GM19455 (cell line): ENCODE data around the gene GJA3.
A peak's percentile ranks its signal among the peaks of the same experiment; 100 is the strongest.

Experiments
- ATAC-seq: cut with Tn5 transposase; IDR thresholded peaks from one replicate; pipeline ENCODE4 v1.9.1; 2021; ENCODE audit not compliant: unreplicated experiment

Gene GJA3

GRCh38 chr13:20160306-20161274, at the start of gene GJA3:
Gene GJA3 (minus strand): TSS chr13:20161052. CDS start chr13:20143288, 17,764 bp downstream.
- peak; percentile 71 for ATAC-seq

DNA sequence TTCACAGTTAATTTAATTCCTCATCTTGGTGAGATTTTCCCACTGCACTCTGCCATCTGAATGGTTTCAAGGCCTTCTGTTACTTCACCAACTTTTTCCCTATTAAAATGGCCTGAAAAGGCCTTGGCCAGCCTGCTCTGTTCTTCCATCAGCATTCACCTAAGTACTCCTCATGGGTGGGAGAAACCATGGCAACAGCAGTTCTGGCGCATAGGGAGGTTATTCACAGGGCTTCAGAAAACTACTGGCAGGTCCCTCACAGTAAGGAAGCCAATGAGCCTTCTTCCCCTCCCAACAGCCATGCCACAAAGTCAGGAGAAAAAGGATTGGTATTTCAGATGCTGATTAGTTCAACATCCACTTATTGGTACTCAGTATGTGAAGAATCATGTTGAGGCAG, 49.1 kb upstream of the GJA3 start:
- no peak for ATAC-seq

GRCh38 chr13:20206698-20207235, 45.9 kb upstream of the GJA3 start:
- no peak for ATAC-seq

- ATAC-seq: no peak
Observed at GRCh38 chr13:20206065-20206697, 45.3 kb upstream of the GJA3 start.

DNA sequence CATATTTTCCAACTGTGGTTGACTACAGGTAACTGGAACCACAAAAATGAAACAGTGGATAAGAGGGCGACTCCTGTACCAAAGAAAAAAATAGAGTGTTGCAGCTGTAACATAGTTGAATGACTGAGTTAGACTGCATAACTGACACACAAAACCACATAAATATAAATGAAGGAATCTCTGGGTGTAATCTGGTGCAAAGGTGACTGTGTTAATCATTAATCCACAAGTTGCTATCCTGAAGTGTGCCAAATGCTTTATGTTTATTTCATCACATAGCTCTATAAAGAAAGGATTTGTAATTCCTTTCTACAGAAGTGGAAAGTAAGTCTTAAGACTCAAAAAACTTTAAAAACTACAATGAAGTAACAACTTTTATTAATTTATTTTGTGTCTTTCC, 37.9 kb upstream of the GJA3 start:
- no peak for ATAC-seq

GRCh38 chr13:20197361-20197834, 36.5 kb upstream of the GJA3 start:
- ATAC-seq: no peak

DNA sequence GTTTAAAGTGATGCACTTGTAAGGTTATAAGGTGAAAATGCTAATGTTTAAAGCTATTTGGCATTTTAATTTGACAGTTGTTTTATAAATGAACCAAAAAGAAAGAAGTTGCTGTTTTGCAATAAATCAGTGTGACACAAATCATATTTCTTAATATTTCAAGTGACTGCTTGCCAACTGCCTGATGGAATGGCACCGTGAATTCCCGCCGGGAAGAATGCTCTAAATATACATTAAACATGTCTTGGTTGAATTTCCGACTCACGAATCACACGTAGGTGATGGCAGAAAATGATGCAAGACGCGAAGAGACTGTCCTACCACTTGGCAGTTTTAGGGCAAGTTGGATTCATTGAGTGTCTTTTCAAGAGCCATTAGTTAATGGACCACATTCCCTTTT, 34.9 kb upstream of the GJA3 start:
- no peak for ATAC-seq

- ATAC-seq: no peak
Observed at GRCh38 chr13:20193907-20194631, 33.2 kb upstream of the GJA3 start.

DNA sequence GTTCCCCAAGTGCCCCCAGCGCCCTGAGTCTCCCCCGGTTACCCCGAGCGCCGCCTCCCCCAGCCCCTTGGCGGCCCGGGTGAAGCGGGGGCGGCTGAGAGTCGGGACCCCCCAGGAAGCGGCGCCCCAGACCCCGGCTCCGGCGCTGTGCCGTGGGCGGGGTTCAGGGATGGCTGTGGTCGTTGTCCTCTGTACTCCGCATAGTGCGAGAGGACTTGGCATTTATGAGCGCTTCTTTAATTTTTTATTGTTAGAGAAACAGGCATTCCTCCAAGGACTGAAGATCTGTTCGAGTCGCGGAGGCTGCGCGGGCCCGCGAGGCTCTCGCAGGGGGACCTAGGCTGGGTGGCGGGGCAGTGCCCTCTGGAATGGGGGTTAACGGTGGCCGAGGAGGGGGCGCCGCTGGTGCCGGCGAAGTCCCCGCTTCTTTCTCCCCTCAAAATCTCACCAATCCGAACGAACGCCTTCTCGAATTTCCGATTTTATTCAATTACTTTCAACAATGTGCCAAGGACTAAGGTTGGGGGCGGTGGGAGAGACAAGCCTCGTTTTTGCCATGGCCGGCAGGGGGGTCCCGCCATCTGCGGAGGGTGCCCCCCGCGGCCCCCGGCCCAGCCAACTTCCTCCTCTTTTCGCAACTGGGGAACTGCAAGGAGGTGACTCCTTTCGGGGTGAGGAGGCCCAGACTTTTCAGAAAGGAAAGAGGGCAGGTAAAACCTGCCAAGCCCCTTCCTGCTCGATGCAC, 32.5 kb upstream of the GJA3 start:
- no peak for ATAC-seq

DNA sequence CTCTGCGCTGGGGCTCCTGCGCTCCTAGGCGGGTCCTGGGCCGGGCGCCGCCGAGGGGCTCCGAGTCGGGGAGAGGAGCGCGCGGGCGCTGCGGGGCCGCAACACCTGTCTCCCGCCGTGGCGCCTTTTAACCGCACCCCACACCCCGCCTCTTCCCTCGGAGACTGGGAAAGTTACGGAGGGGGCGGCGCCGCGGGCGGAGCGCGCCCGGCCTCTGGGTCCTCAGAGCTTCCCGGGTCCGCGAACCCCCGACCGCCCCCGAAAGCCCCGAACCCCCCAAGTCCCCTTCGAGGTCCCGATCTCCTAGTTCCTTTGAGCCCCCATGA, 31.9 kb upstream of the GJA3 start, which contains the start of gene GJB2:
GJB2 (minus strand) TSS at position 103 of the 326 bp plus-strand sequence. CDS start 3,357 bp downstream, outside the sequence.
- no peak for ATAC-seq

GRCh38 chr13:20192158-20192835, 31.4 kb upstream of the GJA3 start:
- no peak for ATAC-seq

DNA sequence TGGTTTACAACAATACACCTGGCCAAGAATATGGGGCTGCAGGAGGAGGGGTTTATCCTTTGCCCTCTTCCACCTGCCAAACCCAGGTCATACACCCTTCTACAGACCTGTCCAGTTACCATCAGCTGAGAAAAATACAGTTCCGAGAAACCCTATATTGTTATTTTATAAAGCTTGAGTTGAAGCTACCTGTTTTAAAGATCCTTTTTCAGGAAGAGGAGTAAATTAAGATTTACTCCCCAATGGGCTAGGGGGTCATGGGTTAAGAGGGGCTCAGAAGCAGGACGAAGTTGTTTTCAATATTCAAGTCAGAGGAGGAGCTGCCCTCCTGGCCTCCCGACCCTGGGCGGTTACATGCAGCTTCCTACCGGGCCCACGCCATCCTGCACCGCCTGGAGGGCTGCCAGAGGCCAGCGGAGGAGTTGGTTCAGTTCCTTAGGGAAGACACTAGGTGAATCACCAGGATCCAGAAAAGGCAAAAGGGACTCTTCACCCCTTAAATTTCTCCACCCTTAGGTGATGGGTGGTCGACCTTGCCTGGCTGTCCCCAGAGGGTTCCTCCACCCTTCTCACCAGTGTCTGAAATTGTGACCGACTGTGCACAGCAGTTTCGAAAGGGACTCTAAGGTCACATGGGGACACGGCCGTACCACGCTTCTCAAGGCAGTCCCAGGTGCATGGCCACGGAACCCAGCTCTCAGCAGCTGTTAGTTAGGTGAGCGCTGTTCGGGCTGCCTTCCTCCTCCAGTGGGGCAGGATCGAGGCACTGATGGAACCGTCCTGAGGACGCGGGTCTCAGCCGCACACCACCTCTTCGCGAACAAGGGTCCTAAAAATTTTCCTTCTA, 30.7 kb upstream of the GJA3 start:
- ATAC-seq: no peak

GRCh38 chr13:20190481-20191310, 29.8 kb upstream of the GJA3 start:
- no peak for ATAC-seq

GRCh38 chr13:20190076-20190475, 29.2 kb upstream of the GJA3 start:
- no peak for ATAC-seq

- no peak for ATAC-seq
Observed at GRCh38 chr13:20188667-20189553, 28.1 kb upstream of the GJA3 start.

- no peak for ATAC-seq
Observed at GRCh38 chr13:20186771-20187170, 25.9 kb upstream of the GJA3 start.
